Mucosa of descending colon (tissue), 3 donors: ENCODE measurements around the gene CACFD1. TPM values are rescaled to one million over a fixed set of nuclear protein-coding genes. Genes with fewer than 3 reads are reported as not detected.
A peak's percentile ranks its signal among the peaks of the same experiment; 100 is the strongest.
"Not testable (repeated sequence)": the region's sequence is repeated elsewhere in the genome, so short reads cannot be mapped to it uniquely, and the experiment has no call there.

Experiments
- ATAC-seq: fragments of 200-7000 bp; cut with Tn5 transposase; one replicate; pipeline ENCODE4 v1.9.1; 2020; ENCODE audit warnings: mild to moderate bottlenecking, moderate library complexity
- DNase-seq, 3 donors: peaks; one replicate each; pipeline ENCODE4 v3.0.0-alpha.2; 2020
- H3K36me3 ChIP-seq: fragments of 200-600 bp; one replicate; pipeline ENCODE4 v1.8.0; 2021; ENCODE audit warnings: low read depth, mild to moderate bottlenecking
- H3K4me1 ChIP-seq: fragments of 200-600 bp; one replicate; pipeline ENCODE4 v1.8.0; 2021; ENCODE audit warnings: low read depth, mild to moderate bottlenecking
- H3K4me3 ChIP-seq: fragments of 200-600 bp; one replicate; pipeline ENCODE4 v1.8.0; 2021; ENCODE audit warnings: mild to moderate bottlenecking
- H3K9me3 ChIP-seq: fragments of 200-600 bp; one replicate; pipeline ENCODE4 v1.8.0; 2021; ENCODE audit warnings: mild to moderate bottlenecking
- intact Hi-C, 2 donors: fragments of 100-400 bp; cut with DNase I in 1 of 2; cut with micrococcal nuclease in 1 of 2; formaldehyde crosslinking; loops; one replicate each; pipeline versions ENCODE4 v1.11.0 to v1.11.1; 2022; cut with DNase I, micrococcal nuclease
- total RNA-seq, 3 donors: library from RNA; stranded (reverse); fragmentation: NEBNext Ultra II Directional in 2 of 3; extraction: Animal tissue kit (Norgen Biotek cat#: 25700) in 2 of 3; gene quantifications; one replicate each; pipeline versions ENCODE4 v1.2.1 to v1.2.4, GENCODE V29; 2021 to 2023
- TF ChIP-seq, protein P1 (sequence below): fragments of 200-600 bp; IDR thresholded peaks from one replicate; pipeline ENCODE4 v1.8.0; 2022; ENCODE audit warnings: antibody characterized with exemption, mild to moderate bottlenecking
- donor health status: DM: no; HTN: no; CAD: no; lungs with moderate emphysema.
- donor health status: DM: no; HTN: no; CAD: no.
- donor health status: DM: no; HTN: yes; CAD: no.

Gene CACFD1
- total RNA-seq, 3 donors from 2014 or later = 42.7 to 84.2 (median 54.1) TPM

DNA sequence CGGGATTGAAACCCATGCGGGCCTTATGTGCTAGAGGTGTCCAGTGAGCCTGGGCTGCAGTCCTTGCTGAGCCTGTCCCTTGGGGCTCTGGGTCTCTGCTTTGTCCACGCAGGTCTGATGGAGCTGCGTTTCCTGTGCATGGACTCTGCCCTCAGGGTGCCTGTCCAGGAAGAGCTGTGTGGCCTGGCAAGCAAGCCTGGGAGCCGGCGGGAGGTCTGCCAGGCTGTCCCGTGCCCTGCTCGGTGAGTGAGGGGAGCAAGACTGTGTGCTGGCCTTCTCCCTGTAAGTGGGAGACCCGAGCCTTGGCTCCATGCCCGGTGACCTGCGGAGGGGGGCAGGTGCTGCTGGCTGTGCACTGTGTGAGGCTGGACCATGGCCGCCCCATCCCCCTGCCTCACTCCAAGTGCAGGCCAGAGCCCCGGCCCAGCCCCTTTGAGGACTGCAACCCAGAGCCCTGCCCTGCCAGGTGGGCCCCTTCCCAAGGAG lies 11.2 kb upstream of the CACFD1 start:
- no peaks in the 10 kb centered on the region for H3K36me3 ChIP-seq
- TF ChIP-seq, protein P1, sequence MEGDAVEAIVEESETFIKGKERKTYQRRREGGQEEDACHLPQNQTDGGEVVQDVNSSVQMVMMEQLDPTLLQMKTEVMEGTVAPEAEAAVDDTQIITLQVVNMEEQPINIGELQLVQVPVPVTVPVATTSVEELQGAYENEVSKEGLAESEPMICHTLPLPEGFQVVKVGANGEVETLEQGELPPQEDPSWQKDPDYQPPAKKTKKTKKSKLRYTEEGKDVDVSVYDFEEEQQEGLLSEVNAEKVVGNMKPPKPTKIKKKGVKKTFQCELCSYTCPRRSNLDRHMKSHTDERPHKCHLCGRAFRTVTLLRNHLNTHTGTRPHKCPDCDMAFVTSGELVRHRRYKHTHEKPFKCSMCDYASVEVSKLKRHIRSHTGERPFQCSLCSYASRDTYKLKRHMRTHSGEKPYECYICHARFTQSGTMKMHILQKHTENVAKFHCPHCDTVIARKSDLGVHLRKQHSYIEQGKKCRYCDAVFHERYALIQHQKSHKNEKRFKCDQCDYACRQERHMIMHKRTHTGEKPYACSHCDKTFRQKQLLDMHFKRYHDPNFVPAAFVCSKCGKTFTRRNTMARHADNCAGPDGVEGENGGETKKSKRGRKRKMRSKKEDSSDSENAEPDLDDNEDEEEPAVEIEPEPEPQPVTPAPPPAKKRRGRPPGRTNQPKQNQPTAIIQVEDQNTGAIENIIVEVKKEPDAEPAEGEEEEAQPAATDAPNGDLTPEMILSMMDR = no peak
- no peaks in the 10 kb centered on the region for H3K4me1 ChIP-seq
- intact Hi-C loops = no loop called here
- no peaks in the 10 kb centered on the region for H3K9me3 ChIP-seq
- no peak overlapping the region for H3K4me3 ChIP-seq
- ATAC-seq (no peak), DNase-seq (no peak)

- Histone ChIP-seq H3K4me1 (no peaks in the 10 kb centered on the region), H3K36me3 (no peaks in the 10 kb centered on the region), H3K9me3 (no peaks in the 10 kb centered on the region), H3K4me3 (no peak overlapping the region)
- ATAC-seq (peak; percentile 91), DNase-seq (peak in 2 of 3 donors; percentile 48 to 71)
- TF ChIP-seq, protein P1 = no peak
- intact Hi-C loops = no loop called here
Observed at GRCh38 chr9:133449760-133450159, 10.0 kb upstream of the CACFD1 start.

DNA sequence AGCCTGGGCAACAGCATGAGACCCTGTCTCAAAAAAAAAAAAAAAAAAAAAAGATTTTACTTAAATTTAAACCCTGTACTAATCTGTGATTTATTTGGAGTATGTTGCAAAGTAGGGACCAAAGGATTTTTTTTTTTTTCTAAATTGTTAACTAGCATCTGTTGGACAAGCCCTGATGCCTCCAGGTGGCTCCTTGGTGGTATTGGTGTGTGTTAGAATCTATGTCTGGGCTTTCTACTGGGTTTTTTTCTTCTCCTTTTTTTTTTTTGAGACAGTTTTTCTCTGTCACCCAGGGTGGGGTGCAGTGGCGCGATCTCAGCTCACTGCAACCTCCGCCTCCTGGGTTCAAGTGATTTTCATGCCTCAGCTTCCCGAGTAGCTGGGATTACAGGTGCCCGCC lies 7.9 kb upstream of the CACFD1 start:
- H3K9me3 ChIP-seq, H3K4me1 ChIP-seq, ATAC-seq, H3K36me3 ChIP-seq, DNase-seq, H3K4me3 ChIP-seq, intact Hi-C loops: not testable (repeated sequence)

DNA sequence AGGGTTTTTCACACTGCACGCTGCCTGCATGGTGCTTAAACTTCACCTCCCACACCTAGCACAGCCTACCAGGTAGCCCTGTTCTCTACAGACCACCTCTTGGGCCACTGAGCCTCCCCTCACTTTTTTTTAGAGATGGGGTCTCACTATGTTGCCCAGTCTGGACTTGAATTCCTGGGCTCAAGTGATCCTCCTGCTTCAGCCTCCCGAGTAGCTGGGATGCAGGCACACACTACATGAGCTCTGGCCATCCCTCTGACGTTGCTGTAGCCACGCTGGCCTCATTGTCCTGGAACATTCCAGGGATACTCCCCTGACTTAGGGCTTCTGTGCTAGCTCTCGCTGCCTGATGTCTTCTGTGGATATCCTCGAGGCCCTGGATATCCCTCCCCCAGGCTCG lies 7.2 kb upstream of the CACFD1 start:
- no peaks in the 10 kb centered on the region for H3K9me3 ChIP-seq
- intact Hi-C loops = no loop called here
- DNase-seq (no peak), ATAC-seq (no peak)
- no peaks in the 10 kb centered on the region for H3K4me1 ChIP-seq
- no peaks in the 10 kb centered on the region for H3K36me3 ChIP-seq
- no peak overlapping the region for H3K4me3 ChIP-seq
- TF ChIP-seq, protein P1 = no peak

DNA sequence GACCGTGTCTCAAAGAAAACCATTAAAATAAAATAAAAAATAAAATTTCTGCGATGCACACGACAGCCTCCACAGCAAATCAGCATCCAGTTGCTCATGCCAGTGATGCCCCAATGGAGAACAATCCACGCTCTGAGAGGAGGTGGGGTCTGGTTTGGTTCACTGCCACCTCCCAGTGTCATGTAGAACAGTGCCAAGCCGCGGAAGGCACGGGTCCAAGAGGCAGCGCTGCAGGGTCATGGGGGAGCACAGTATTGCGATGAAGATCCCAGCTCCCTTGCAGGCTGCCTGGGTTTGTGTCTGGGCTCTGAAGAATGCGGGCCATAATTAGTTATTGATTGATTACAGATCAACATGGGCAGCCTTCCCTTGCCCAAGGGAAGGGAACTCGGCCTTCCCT lies 6.1 kb upstream of the CACFD1 start:
- DNase-seq (no peak), ATAC-seq (no peak)
- H3K36me3 ChIP-seq = no peaks in the 10 kb centered on the region
- H3K4me3 ChIP-seq = no peak overlapping the region
- TF ChIP-seq, protein P1 = no peak
- intact Hi-C loops = no loop called here
- no peaks in the 10 kb centered on the region for H3K9me3 ChIP-seq
- H3K4me1 ChIP-seq = no peaks in the 10 kb centered on the region

GRCh38 chr9:133454325-133454724 lies 5.5 kb upstream of the CACFD1 start:
- TF ChIP-seq, protein P1 = no peak
- Histone ChIP-seq H3K9me3 (no peaks in the 10 kb centered on the region), H3K4me3 (no peak overlapping the region), H3K4me1 (peaks cover 6% of the 10 kb centered on the region), H3K36me3 (no peaks in the 10 kb centered on the region)
- intact Hi-C loops = no loop called here
- DNase-seq (no peak), ATAC-seq (no peak)
